ENCODE data around the gene SLC10A3.
A peak's percentile ranks its signal among the peaks of the same experiment; 100 is the strongest.
"Not testable (repeated sequence)": the region's sequence is repeated elsewhere in the genome, so short reads cannot be mapped to it uniquely, and the experiment has no call there.

The SLC10A3 gene

DNA sequence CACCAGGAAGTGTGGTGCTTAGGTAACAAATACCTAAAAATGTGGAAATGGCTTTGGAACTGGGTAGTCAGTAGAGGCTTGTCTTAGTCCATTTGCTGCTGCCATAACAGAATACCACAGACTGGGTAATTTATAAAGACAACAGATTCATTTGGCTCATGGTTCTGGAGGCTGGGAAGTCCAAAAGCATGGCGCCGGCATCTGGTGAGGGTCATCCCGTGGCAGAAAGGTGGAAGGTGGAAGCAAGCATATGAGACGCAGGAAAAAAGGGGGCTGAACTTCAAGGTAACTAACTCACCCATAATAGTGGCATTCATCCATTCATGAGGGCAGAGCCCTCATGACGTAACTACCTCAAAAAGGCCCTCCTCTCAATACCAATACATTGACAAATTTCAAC lies 19.0 kb upstream of the SLC10A3 start:
- DNase-seq (ENCODE audit: low read depth in 2 of 2): no peak

DNA sequence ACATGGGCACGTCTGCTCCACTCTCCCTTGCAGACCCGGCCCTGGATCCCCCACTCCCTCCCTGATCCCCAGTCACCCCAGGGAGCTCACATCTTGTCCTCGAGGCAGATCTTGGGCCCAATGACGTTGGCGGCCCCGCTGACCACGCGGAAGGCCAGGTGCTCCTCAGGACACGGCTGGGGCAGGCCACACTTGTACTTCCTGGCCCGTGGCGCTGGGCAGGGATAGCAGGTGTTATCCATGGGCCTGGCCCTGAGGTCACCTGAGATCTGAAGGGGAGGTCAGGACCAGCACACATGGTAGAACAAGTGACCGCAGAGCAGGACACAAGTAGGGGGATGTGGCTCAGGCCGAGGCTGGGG lies 17.9 kb upstream of the SLC10A3 start:
- no peak for DNase-seq (ENCODE audit: low read depth in 2 of 2)

DNA sequence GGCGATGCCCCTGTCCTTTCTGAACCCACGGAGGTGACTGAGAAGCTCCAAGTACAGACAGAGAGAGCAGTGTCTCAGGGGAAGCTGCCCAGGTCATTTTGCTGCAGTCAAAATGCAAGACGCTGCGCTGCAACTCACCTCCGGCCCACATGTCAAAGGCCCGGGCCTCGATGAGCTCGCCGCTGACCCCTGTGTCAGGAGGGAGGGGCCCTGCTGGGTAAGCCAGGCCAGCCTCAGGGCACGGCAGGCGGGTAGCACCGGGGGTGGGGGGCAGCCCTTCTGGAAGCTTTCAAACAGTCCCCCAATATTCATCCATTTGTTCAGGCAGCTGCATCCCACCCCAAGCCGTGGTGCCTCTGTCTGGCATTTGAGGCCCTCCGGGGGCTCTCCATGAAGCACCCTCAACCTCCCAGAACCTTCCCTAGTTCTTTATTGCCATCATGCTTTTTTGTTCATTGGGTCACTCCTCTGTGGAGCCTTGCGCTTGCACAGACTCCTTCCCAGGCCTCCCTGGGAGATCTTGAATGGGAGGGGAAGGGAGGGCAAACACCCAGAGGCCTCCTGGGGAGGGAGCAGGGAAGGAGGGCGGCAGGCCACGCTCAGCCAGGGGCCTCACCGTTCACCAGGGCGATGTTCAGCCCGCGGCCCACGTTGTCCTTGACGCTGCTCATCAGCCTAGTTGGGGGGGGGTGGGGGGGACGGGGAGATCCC lies 17.4 kb upstream of the SLC10A3 start:
- DNase-seq (ENCODE audit: low read depth in 2 of 2): no peak

DNA sequence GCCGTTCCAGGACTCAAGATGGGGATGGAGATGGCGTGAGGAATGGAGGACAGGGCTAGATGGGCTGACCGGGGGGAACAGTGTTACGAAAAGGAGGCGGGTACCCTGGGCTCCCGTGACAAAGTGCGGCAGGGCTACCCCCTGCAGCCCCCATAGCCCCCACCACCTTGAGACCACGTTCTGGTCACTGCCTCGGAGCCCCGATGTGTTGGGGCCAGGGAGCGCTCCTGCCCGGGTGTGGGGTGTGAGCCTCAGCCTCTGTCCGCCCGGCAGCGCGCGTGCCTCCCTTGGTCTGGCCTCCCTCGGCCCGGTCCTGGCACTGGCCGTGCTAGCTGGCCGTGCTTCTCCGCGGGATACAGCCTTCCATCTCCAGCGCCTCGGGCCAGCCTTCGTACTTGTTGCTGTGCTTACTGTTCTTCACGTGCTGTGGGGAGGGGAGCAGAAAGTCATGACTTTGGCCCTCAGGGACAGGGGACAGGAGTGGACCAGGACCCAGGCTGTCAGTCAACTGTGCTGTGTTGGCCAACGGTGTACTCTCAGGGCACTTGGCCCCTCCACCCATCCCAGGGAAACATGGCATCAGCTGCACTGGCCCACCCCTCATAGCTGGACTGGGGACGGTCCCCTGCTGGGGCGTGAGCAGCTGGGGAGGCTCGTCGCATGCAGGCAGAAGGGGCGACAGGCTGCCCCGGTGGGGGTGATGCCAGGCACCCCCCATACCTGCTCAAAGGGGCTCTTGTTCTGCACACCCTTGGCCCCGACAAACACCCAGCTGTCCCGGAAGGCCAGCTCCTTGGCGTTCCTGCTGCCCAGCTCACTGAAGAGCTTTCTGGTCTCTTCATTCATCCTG lies 16.3 kb upstream of the SLC10A3 start:
- DNase-seq (ENCODE audit: low read depth in 2 of 2): no peak

DNA sequence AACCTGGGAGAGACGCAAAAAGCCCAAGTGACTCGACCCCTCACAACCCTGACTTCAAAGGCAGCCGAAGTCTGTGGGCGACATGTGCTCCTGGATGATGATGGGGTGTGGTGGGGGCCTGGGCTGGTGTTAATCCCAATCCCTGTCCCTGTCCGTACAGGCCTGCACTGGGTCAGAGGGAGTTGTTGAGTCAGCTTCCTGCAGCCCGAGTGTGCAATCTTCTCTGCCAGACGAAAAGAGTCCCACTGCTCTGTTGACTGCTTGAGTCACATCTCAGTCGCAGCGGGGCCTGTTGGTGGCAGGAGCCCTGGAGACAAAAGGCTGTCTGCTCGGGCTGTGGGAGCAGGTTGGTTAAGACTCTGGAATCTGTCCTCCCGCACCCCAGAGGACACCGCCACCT lies 15.3 kb upstream of the SLC10A3 start:
- no peak for DNase-seq (ENCODE audit: low read depth in 2 of 2)

DNA sequence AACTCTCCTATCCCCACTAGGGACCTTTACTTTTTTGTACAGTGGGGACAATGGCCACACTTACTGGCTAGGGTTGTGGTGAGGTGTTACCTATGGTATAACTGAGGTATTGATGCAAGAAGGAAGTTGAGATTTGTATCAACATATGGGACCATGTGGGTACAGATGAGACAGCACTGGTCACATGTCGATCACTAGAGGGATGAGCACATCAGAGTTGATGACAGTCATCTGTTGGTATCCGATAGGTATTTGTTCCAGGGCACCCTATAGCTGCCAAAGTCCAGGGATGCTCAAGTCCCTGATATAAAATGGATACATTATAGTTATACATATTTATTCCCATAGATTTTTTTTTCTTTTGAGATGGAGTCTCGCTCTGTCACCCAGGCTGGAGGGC lies 12.6 kb upstream of the SLC10A3 start:
- no peak for DNase-seq (ENCODE audit: low read depth in 2 of 2)

DNA sequence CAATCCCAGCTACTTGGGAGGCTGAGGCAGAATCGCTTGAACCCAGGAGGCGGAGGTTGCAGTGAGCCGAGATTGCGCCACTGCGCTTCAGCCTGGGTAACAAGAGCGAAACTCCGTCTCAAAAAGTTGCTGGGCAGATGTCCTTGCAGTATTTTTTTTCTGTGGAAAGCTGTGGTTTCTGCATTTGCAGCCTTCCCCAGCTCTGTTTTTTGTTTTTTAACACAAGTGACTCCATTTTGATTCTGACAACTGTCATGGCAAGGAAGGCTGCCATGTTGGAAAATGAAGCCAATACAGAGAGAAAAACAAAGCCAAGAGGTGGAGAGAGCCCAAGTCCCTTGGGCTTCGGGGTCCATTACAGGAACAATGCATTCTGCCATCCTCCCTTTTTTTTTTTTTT lies 11.7 kb upstream of the SLC10A3 start:
- no peak for DNase-seq (ENCODE audit: low read depth in 2 of 2)

DNA sequence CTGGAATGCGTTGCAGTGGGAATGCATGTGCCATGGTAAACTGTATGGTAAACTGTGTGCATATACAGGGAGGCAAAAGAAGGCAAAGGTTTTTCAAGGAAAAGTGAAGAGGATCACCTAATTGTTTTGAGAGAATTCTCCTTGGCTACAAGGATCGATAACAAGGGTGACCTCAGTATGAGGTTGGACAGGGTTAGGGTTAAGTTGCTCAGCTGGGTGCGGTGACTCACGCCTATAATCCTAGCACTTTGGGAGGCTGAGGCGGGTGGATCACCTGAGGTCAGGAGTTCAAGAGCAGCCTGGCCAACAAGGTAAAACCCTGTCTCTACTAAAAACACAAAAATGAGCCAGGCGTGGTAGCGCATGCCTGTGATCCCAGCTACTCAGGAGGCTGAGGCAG lies 11.0 kb upstream of the SLC10A3 start:
- DNase-seq (ENCODE audit: low read depth in 2 of 2): not testable (repeated sequence)

DNA sequence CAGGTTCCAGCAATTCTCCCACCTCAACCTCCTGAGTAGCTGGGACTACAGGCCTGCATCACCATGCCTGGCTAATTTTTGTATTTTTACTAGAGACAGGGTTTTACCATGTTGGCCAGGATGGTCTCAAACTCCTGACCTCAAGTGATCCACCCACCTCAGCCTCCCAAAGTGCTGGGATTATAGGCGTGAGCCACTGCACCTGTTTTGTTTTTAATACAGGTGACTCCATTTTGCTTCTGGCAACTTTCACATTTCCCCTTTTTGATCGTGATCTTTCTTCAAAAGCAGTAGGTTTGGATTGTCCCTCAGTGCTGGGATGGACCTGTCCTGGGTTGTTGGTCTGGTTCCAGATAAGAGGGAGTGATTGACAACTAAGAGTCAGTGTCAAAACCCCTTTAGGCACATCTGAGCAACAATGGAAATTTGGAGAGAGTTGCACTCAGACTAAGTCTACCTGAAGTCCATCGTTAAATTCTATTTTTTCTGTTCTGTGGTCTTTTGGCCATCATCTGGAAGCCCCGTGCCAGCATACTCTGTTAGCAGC lies 6.2 kb upstream of the SLC10A3 start:
- not testable (repeated sequence) for DNase-seq (ENCODE audit: low read depth in 2 of 2)

DNA sequence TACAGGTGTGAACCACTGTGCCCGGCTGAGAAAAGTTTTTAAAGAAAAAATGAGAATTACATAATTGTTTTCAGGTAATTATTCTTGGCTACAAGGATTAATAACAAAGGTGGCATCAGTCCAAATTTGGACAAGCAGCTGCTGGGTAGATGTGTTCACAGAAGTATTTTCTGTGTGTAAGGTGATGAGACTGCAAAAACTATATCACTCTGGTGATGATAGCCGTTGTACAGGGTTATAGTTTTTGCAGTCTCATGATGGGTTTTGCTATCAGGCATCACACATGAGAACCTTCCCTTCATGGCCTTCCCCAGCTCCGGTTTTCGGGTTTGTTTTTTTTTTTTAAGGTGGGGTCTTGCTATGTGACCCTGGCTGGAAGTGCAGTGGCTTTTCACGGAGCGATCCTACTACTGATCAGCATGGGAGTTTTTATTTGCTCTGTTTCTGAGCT lies 5.1 kb upstream of the SLC10A3 start:
- DNase-seq (ENCODE audit: low read depth in 2 of 2): no peak

DNA sequence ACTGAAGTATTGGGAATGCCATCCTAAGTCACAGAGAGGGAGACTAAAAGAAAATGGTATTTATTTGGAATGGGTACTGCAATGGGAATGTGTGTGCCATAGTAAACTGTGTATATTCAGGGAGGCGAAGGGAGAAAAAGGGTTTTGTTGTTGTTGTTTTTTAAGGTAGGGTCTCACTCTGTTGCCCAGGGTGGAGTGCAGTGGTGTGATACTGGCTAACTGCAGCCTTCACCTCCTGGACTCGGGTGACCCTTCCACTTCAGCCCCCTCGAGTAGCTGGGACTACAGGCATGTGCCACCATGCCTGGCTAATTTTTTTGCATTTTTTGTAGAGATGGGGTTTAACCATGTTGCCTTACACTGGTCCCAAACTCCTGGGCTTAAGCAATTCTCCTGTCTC lies 4.3 kb upstream of the SLC10A3 start:
- no peak for DNase-seq (ENCODE audit: low read depth in 2 of 2)

DNA sequence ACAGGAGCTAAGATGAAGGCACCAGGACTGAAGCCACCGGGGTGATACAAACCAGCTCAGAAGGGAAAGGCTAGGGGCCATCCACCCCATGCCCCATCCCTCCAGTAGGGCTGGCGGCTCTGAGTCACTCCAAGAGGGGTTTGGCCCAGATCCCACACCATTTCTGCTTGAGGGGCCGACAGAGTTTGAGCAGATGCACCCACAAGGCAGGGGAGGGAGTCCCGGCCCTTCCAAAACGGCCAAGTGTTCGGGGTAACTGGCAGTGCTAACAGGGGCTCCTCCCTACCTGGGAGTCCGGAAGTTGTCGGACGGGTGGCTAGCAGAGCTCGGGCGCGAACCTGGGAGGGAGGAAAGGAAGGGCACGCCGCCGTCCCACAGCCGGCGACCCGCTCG lies 412 bp downstream of the SLC10A3 start:
- no peak for DNase-seq (ENCODE audit: low read depth in 2 of 2)

DNA sequence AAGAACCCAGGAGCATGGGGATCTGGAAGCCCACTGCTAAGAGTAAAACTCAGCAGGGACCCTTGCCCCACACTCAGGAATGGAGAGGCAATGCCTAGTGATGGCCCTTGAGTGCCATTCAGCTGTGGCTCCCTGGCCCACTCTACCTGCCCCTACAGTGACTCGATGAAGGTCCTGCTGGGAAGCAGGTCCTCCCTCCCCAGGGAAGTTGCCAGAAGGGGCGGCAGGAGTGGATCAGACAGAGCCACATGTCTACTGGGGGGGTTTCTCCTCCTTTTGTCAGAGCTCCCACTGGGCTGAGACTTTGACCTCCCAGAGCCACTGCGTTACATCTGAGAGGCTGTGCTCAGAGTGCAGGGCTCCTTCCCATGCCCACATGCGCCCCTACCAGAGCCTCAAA lies 1.2 kb downstream of the SLC10A3 start:
- DNase-seq (ENCODE audit: low read depth in 2 of 2): no peak

DNA sequence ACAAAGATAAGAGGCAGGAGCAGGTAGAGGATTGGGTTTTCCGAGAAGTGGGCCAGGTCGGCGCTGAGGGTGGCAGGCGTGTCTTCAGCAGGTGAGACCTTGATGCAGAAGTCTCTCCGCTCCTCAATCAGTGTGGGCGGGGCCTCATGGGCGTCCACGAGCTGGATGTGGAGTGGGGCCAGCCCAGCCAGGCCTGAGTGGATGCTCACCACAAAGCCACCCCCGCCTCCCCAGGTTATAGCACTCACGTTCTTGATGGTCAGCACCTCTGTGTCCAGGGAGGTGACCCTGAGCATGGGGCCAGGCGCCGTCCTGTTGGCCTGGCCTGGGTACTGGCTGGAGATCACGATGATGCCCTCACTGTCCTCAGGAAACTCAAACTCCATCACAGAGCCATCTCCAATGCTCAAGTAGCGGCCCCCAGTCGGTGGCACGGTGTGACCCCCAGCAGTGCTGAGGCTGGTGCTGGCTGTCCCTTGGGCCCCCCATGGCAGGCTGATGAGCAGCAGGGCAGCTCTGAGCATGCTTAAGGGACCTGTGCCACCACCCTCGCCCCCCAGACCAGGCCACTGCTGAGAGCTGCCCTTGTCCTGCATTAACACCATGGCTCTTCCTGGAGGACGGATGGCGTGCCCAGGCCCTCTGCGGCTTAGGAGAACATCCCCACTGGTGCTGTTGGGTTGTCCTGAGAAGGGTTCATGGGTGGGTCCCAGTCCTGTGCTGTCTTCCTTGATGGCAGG lies 1.9 kb downstream of the SLC10A3 start:
- DNase-seq (ENCODE audit: low read depth in 2 of 2): no peak

DNA sequence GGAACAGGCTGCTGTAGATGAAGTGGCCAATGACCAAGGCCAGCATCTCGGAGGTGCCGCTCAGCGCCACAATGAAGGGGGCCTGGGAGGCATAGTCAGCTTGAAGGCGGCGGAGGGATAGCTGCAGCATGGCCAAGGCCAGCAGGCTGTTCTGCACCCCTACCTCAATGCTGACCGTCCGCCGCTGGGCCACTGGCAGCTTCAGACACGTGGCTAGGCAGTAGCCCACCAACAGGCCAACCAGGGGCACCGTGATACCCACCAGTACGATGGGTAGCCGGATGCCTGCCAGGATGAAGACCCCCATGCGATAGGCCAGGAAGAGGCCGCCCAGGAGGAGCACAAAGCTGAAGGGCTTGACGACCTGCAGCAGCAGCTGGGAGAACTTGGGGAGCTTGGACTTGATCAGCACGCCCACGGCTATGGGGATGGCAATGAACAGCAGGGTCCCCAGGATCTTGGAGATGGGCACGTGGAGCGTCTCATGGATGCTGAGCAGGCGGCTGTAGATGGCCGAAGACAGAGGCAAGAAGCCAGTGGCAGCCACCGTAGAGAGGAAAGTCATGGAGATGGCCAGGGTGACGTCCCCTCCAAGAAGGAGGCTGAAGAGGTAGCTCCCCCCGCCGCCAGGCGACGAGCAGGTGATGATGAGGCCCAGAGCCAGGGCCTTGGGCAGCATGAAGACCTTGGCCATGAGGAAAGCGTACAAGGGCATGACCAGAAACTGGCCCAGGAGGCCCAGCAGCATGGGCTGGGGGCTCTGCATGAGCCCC lies 2.7 kb downstream of the SLC10A3 start:
- DNase-seq (ENCODE audit: low read depth in 2 of 2): no peak

DNA sequence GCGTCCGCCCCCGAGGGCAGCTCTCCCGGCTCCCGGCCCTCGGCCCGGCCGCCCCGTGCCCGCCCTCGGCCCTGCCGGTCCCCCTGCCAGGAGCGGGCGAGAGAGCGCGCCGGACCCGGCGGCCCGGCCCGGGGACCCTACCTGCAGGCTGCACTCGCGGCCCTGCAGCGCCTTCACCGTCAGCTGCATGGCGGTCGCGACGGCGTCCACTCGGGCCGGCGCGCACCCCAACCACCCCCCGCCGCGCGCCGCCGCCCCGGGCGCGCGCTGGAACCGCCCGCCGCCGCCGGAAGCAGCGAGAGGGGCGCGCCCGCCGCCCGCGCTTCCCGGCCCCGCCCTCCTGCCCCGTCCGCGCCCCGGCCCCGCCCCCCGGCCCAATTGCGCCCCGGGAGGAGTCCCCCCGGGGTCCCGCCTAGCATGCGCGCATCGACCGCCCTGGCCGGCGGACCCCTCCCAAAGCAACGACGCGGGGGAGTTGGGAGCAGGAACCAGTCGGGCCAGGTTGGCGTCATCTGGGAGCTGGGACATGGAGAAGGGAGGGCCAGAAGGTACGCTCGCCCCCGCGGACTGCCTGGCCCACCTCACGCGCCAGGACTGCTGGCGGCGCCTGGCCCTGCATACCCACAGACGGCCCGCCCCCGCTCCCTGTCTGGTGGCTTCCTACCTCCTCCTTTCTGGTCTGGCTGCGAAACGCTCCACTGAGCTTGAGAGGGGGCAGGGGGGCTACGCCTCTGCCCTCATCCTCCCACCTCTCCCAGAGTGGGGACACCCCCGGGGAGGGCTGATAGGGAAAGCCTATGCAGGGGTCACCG lies 3.8 kb downstream of the SLC10A3 start, which contains the start of gene UBL4A:
TSS of gene UBL4A (minus strand) at position 220 of the 812 bp plus-strand sequence. CDS start at position 189, 31 bp downstream.
- DNase-seq (ENCODE audit: low read depth in 2 of 2): peak in 1 of 2 donors; percentile 27

DNA sequence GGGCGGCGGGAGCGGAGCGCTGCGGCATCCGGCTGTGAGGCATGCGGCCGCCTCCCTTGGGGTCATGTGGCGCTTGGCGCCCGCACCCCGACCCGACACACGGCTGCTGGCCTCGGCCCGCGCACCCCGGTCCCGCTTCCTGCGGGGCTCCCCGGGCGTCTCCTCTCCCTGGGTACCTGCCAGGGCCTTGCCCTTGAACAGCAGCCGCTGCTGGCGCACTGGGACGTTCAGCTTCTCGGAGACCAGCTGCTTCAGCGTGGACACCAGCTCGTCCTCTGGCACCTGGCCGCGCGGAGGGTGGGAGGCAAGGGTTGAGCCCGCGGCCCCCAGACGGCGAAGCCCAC lies 4.4 kb downstream of the SLC10A3 start:
- DNase-seq (ENCODE audit: low read depth in 2 of 2): no peak

DNA sequence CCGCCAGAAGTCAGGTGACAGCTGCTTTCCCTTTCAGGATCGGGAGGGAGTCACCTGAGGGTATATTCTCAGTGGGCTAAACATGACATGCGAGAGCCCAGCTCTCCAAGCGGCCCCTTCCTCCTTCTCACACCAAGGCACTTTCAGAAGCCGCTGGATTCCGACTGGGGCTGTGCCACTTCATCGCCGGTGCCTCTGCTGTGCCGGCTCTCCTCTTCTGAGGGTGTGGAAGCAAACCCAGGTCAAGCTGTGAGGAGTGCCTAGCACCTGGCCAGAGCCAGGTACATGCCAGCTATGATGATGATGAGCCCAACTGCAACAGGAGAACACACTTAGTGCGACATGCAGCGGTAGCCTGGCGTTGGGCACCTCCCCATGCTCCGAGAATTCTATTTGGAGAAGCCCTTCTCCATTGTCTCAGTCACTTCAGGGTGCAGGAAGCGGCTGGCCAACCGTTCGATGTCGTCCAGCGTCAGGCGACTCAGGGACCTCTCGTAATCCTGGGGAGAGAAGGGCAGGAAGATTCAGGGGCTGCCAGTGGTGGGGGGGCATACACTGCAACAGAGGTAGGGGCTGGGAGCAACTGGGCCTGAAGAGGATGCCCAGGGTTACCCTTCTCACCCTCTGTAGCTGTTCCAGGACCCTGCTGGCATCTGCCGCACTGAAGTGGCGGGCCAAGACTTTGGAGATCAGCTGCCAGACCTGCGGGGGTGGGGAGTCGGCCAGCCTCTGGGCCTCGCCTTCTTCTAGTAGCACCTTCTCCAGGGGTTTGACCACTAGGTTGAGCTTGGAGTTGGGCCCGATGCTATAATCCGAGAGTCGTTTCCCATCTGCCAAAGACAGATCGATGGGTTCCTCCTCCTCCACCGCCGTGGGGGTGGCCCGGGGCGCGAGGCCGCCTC lies 5.0 kb downstream of the SLC10A3 start:
- no peak for DNase-seq (ENCODE audit: low read depth in 2 of 2)

Data from stimulated activated CD4-positive, alpha-beta T cell treated with anti-CD3 and anti-CD28 coated beads, Interleukin-1b, Interleukin-23, amount 100 ng/mL, for 1 hour (primary cell).